ENCODE data around the gene SLC25A36. TPM values are rescaled to one million over a fixed set of nuclear protein-coding genes. Genes with fewer than 3 reads are reported as not detected.

The SLC25A36 gene, protein sequence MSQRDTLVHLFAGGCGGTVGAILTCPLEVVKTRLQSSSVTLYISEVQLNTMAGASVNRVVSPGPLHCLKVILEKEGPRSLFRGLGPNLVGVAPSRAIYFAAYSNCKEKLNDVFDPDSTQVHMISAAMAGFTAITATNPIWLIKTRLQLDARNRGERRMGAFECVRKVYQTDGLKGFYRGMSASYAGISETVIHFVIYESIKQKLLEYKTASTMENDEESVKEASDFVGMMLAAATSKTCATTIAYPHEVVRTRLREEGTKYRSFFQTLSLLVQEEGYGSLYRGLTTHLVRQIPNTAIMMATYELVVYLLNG
- polyA plus RNA-seq = 100 to 1,000 TPM in 1 of 4 donors, 10 to 100 TPM in 3; 19.2 to 118 (median 24.7) TPM
- long read RNA-seq, donor 1 = 0 reads
- long read RNA-seq, donor 2, partial matches to known transcripts = 0 of 6 reads
- long read RNA-seq, donor 2, other reads (novel, unspliced or antisense) = 0 of 6 reads
- long read RNA-seq, donor 3, full-length matches to known transcripts = 25 of 33 reads
- long read RNA-seq, donor 3, partial matches to known transcripts = 8 of 33 reads
- long read RNA-seq, donor 3, other reads (novel, unspliced or antisense) = 0 of 33 reads
- long read RNA-seq, donor 4 = 0 reads
- long read RNA-seq, donor 5, partial matches to known transcripts = 0 of 3 reads
- long read RNA-seq, donor 5, other reads (novel, unspliced or antisense) = 0 of 3 reads
- long read RNA-seq, donor 6, full-length matches to known transcripts = 29 of 41 reads
- long read RNA-seq, donor 6, partial matches to known transcripts = 12 of 41 reads
- long read RNA-seq, donor 6, other reads (novel, unspliced or antisense) = 0 of 41 reads
- long read RNA-seq, donor 7 = 0 reads
- long read RNA-seq, donor 8 = 0 reads
- long read RNA-seq, donor 9, partial matches to known transcripts = 0 of 8 reads
- long read RNA-seq, donor 9, other reads (novel, unspliced or antisense) = 0 of 8 reads
- long read RNA-seq, donor 10, transcript SLC25A36-201 (7 exons, 1,301 nt) = minor isoform, 6 of 32 reads
- long read RNA-seq, donor 10, transcript SLC25A36-208 (4 exons, 3,537 nt) = minor isoform, 6 of 32 reads
- long read RNA-seq, donor 10, transcript SLC25A36-213 (2 exons, 544 nt) = major isoform, 7 of 32 reads
- long read RNA-seq, donor 10, partial matches to known transcripts = 6 of 32 reads
- long read RNA-seq, donor 10, other reads (novel, unspliced or antisense) = 0 of 32 reads

DNA sequence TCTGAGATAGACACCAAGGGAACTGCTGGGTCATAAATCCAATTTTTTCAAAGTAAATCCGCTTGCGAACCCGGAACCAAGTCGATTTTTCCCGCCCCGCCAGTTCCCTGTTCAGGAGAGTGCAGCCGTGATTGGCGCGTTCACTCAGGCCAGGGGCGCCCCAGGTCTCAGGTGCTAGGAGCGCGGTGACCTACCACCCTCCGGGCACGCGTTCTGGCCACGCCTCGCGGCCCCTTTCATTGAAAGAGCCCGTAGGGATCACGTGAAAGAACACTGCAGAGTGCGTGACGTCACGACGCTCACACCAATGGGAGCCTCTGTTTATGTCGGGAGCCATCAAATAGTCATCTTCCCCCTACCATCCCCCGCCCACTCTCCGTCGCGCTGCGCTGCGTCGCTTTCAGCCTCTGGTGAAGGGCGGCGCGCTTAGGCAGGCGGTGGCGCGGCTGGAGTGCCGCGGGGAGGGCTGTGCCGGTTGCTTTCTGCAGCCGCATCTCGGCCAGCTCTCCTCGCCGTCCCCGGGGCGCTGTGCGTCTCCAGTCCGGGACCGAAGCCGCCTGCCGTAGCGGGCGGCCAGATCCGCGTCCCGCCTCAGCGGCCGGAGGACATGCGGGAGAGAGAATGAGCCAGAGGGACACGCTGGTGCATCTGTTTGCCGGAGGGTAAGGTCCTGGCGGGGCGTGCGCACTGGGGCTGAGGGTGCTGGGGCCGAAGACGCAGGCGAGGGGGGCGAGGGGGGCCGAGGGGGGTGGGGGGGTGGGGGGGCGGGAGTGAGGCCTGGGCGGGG, at the start of gene SLC25A36:
Gene SLC25A36 (plus strand): TSS at position 403 of the 787 bp plus-strand sequence. CDS start 219 bp downstream, at position 622.
- H3K4me1 ChIP-seq (ENCODE audit: control insufficient read depth in 3 of 3, insufficient read depth in 2 of 3, low read depth in 1 of 3, low read length in 2 of 3) = peaks cover 4 to 16% (median 5%) of the 10 kb centered on the region in 3 donors
- no peaks in the 10 kb centered on the region for H3K9me3 ChIP-seq (ENCODE audit: control insufficient read depth in 2 of 2, insufficient read depth in 1 of 2, low read depth in 1 of 2, low read length in 1 of 2)
- no peaks in the 10 kb centered on the region for H3K27me3 ChIP-seq (ENCODE audit: control insufficient read depth in 3 of 3, insufficient read depth in 3 of 3, low read length in 3 of 3)
- peak within 1 kb of the TSS; percentile 72 to 98 (median 84) for H3K4me3 ChIP-seq (ENCODE audit: low read depth in 1 of 3, low read length in 3 of 3)
- 0 to 1% (median 1%) methylated on average over 62 to 71 of the region's 72 CpGs for WGBS, 3 donors
- peak; percentile 100 for DNase-seq
- no peaks in the 10 kb centered on the region for H3K36me3 ChIP-seq (ENCODE audit: control insufficient read depth in 3 of 3, insufficient read depth in 2 of 3, low read depth in 1 of 3, low read length in 3 of 3)
- peak within 1 kb of the TSS; percentile 96 to 100 (median 99) for H3K27ac ChIP-seq (ENCODE audit: low read depth in 1 of 3, low read length in 2 of 3)
- FAIRE-seq = no peak

- Histone ChIP-seq H3K9me3 (ENCODE audit: control insufficient read depth in 2 of 2, insufficient read depth in 1 of 2, low read depth in 1 of 2, low read length in 1 of 2) (peaks cover 0 to 2% of the 10 kb centered on the region in 2 donors), H3K27ac (ENCODE audit: low read depth in 1 of 3, low read length in 2 of 3) (no peak overlapping the region), H3K4me1 (ENCODE audit: control insufficient read depth in 3 of 3, insufficient read depth in 2 of 3, low read depth in 1 of 3, low read length in 2 of 3) (no peaks in the 10 kb centered on the region), H3K4me3 (ENCODE audit: low read depth in 1 of 3, low read length in 3 of 3) (no peak overlapping the region), H3K27me3 (ENCODE audit: control insufficient read depth in 3 of 3, insufficient read depth in 3 of 3, low read length in 3 of 3) (peaks cover 0 to 2% (median 2%) of the 10 kb centered on the region in 3 donors), H3K36me3 (ENCODE audit: control insufficient read depth in 3 of 3, insufficient read depth in 2 of 3, low read depth in 1 of 3, low read length in 3 of 3) (no peaks in the 10 kb centered on the region)
- FAIRE-seq (no peak), DNase-seq (no peak)
- 29 to 65% (median 64%) methylated on average over 2 to 3 of the region's 3 CpGs for WGBS, 3 donors
Measured at GRCh38 chr3:140896997-140897396, 44.6 kb upstream of the SLC25A36 start.

DNA sequence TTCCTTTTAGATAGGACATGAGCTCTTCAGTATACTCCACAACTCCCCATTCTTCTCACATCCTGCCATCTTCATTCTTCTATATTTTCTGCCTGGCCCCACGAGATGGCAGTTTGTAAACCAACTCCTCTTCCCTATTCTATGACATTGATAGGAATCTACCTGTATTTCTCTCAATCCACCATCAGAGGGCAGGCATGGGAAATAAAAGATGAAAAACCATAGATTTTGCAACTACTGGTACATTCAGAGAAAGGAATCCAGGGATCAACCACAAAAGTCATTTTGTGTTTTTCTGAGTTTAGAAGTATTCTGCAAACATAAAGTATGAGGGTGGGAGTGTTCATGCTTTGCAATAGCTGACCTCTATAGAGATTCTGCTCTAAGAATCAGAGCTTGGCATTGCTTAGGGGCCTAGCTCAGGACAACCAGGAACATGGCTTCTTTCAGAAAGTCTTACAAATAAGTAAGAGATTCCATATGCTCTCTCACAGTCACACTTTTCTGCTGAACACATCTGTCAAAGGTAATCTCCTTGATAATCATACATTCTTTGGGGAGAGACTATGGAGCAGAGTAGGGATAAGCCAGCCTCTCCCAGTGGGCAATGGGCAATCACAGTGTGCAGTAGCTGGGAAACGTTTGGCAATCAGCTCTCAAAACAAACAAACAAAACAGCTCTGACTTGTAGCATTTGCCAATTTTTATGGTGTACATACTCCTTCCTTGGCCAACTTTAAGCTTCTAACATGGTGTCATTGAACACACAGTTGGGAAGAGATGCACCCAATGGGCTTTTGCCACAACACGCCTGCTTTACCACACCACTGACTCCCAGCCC, 43.1 kb upstream of the SLC25A36 start:
- Histone ChIP-seq H3K4me1 (ENCODE audit: control insufficient read depth in 3 of 3, insufficient read depth in 2 of 3, low read depth in 1 of 3, low read length in 2 of 3) (no peaks in the 10 kb centered on the region), H3K9me3 (ENCODE audit: control insufficient read depth in 2 of 2, insufficient read depth in 1 of 2, low read depth in 1 of 2, low read length in 1 of 2) (peaks cover 0 to 2% of the 10 kb centered on the region in 2 donors), H3K4me3 (ENCODE audit: low read depth in 1 of 3, low read length in 3 of 3) (no peak overlapping the region), H3K36me3 (ENCODE audit: control insufficient read depth in 3 of 3, insufficient read depth in 2 of 3, low read depth in 1 of 3, low read length in 3 of 3) (no peaks in the 10 kb centered on the region), H3K27ac (ENCODE audit: low read depth in 1 of 3, low read length in 2 of 3) (no peak overlapping the region), H3K27me3 (ENCODE audit: control insufficient read depth in 3 of 3, insufficient read depth in 3 of 3, low read length in 3 of 3) (peaks cover 0 to 2% (median 2%) of the 10 kb centered on the region in 3 donors)
- DNase-seq (peak; percentile 69 to 73), FAIRE-seq (no peak)
- 35 to 44% (median 41%) methylated on average over 3 of the region's 3 CpGs for WGBS, 3 donors

GRCh38 chr3:140899363-140899762, 42.3 kb upstream of the SLC25A36 start:
- Histone ChIP-seq H3K9me3 (ENCODE audit: control insufficient read depth in 2 of 2, insufficient read depth in 1 of 2, low read depth in 1 of 2, low read length in 1 of 2) (peaks cover 0 to 2% of the 10 kb centered on the region in 2 donors), H3K4me1 (ENCODE audit: control insufficient read depth in 3 of 3, insufficient read depth in 2 of 3, low read depth in 1 of 3, low read length in 2 of 3) (no peaks in the 10 kb centered on the region), H3K27me3 (ENCODE audit: control insufficient read depth in 3 of 3, insufficient read depth in 3 of 3, low read length in 3 of 3) (peaks cover 0 to 2% (median 2%) of the 10 kb centered on the region in 3 donors), H3K36me3 (ENCODE audit: control insufficient read depth in 3 of 3, insufficient read depth in 2 of 3, low read depth in 1 of 3, low read length in 3 of 3) (no peaks in the 10 kb centered on the region), H3K27ac (ENCODE audit: low read depth in 1 of 3, low read length in 2 of 3) (no peak overlapping the region), H3K4me3 (ENCODE audit: low read depth in 1 of 3, low read length in 3 of 3) (no peak overlapping the region)
- DNase-seq = no peak
- no peak for FAIRE-seq
- 71 to 88% (median 71%) methylated on average over 1 of the region's 1 CpG for whole genome bisulfite sequencing, 3 donors

GRCh38 chr3:140902791-140903190, 38.8 kb upstream of the SLC25A36 start:
- FAIRE-seq = no peak
- H3K9me3 ChIP-seq (ENCODE audit: control insufficient read depth in 2 of 2, insufficient read depth in 1 of 2, low read depth in 1 of 2, low read length in 1 of 2) = no peaks in the 10 kb centered on the region

GRCh38 chr3:140903196-140903595, 38.4 kb upstream of the SLC25A36 start:
- Histone ChIP-seq H3K27me3 (ENCODE audit: control insufficient read depth in 3 of 3, insufficient read depth in 3 of 3, low read length in 3 of 3) (no peaks in the 10 kb centered on the region), H3K27ac (ENCODE audit: low read depth in 1 of 3, low read length in 2 of 3) (no peak overlapping the region), H3K4me1 (ENCODE audit: control insufficient read depth in 3 of 3, insufficient read depth in 2 of 3, low read depth in 1 of 3, low read length in 2 of 3) (no peaks in the 10 kb centered on the region), H3K36me3 (ENCODE audit: control insufficient read depth in 3 of 3, insufficient read depth in 2 of 3, low read depth in 1 of 3, low read length in 3 of 3) (no peaks in the 10 kb centered on the region), H3K9me3 (ENCODE audit: control insufficient read depth in 2 of 2, insufficient read depth in 1 of 2, low read depth in 1 of 2, low read length in 1 of 2) (no peaks in the 10 kb centered on the region), H3K4me3 (ENCODE audit: low read depth in 1 of 3, low read length in 3 of 3) (no peak overlapping the region)
- FAIRE-seq = no peak
- DNase-seq = no peak

More at GRCh38 chr3:140902791-140903190, 38.8 kb upstream of the SLC25A36 start:
- H3K36me3 ChIP-seq (ENCODE audit: control insufficient read depth in 3 of 3, insufficient read depth in 2 of 3, low read depth in 1 of 3, low read length in 3 of 3) = no peaks in the 10 kb centered on the region
- H3K27ac ChIP-seq (ENCODE audit: low read depth in 1 of 3, low read length in 2 of 3) = no peak overlapping the region
- no peak overlapping the region for H3K4me3 ChIP-seq (ENCODE audit: low read depth in 1 of 3, low read length in 3 of 3)
- no peaks in the 10 kb centered on the region for H3K4me1 ChIP-seq (ENCODE audit: control insufficient read depth in 3 of 3, insufficient read depth in 2 of 3, low read depth in 1 of 3, low read length in 2 of 3)
- no peak for DNase-seq
- no peaks in the 10 kb centered on the region for H3K27me3 ChIP-seq (ENCODE audit: control insufficient read depth in 3 of 3, insufficient read depth in 3 of 3, low read length in 3 of 3)

- FAIRE-seq = no peak
- DNase-seq = no peak
- no peak overlapping the region for H3K4me3 ChIP-seq (ENCODE audit: low read depth in 1 of 3, low read length in 3 of 3)
- no peaks in the 10 kb centered on the region for H3K4me1 ChIP-seq (ENCODE audit: control insufficient read depth in 3 of 3, insufficient read depth in 2 of 3, low read depth in 1 of 3, low read length in 2 of 3)
- H3K27ac ChIP-seq (ENCODE audit: low read depth in 1 of 3, low read length in 2 of 3) = no peak overlapping the region
- no peaks in the 10 kb centered on the region for H3K36me3 ChIP-seq (ENCODE audit: control insufficient read depth in 3 of 3, insufficient read depth in 2 of 3, low read depth in 1 of 3, low read length in 3 of 3)
- no peaks in the 10 kb centered on the region for H3K27me3 ChIP-seq (ENCODE audit: control insufficient read depth in 3 of 3, insufficient read depth in 3 of 3, low read length in 3 of 3)
- WGBS, 3 donors = 56 to 70% (median 69%) methylated on average over 1 of the region's 1 CpG
- no peaks in the 10 kb centered on the region for H3K9me3 ChIP-seq (ENCODE audit: control insufficient read depth in 2 of 2, insufficient read depth in 1 of 2, low read depth in 1 of 2, low read length in 1 of 2)
Measured at GRCh38 chr3:140904521-140904920, 37.1 kb upstream of the SLC25A36 start.
